Activated T-helper 9 cell treated with anti-CD3 and anti-CD28 coated beads, Interleukin-2, amount 50 U/mL, for 16 hours (primary cell): ENCODE data around the gene ZNF586.
"Not testable (repeated sequence)": the region's sequence is repeated elsewhere in the genome, so short reads cannot be mapped to it uniquely, and the experiment has no call there.

Source experiments
- DNase-seq: peaks from one replicate; pipeline ENCODE4 v3.0.0-alpha.2; 2020; ENCODE audit warnings: low read depth

The ZNF586 gene

GRCh38 chr19:57796580-57796979 lies 27.1 kb downstream of the ZNF586 start:
- DNase-seq = not testable (repeated sequence)

DNA sequence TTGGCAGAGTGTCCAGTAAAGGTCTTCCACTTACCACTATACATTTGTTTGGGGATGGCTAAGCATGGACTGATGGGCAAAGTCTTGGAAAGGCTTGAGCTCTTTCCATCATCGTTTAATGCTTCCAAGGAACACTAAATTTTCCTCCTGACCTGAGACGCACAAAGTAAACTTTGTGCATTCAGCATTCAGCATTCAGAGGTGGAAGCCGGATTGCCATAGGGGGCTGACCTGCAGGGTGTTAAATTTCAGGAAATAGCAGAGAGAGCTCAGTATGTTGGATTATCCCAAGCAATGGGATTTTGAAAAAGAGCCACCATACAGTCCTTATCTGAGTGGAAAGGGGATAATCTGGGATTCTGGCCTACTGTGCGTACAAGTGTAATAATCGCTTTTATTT lies 31.2 kb downstream of the ZNF586 start:
- DNase-seq = no peak

DNA sequence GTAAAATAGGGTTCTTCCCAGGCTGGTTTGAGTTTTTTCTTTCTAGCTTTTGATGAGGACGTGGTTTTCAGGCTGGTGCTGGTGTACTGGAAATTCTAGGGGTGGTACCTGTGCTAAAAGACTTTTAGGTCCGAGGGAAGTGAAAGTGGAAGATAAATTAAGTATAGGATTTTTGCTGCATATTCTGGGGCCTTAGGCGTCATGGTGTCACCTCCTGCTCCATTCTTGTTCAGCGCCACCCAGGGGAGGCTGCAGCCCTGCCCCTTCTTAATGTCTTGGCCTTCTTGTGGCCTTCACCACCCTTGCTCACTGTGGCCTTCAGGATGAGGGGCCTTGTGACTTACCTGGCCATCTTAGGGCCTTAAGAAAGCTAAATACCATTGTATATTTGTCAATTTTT lies 32.8 kb downstream of the ZNF586 start:
- no peak for DNase-seq

GRCh38 chr19:57803265-57803593 lies 33.8 kb downstream of the ZNF586 start:
- no peak for DNase-seq

GRCh38 chr19:57803594-57804325 lies 34.3 kb downstream of the ZNF586 start:
- no peak for DNase-seq

GRCh38 chr19:57807541-57807940 lies 38.1 kb downstream of the ZNF586 start:
- no peak for DNase-seq

DNA sequence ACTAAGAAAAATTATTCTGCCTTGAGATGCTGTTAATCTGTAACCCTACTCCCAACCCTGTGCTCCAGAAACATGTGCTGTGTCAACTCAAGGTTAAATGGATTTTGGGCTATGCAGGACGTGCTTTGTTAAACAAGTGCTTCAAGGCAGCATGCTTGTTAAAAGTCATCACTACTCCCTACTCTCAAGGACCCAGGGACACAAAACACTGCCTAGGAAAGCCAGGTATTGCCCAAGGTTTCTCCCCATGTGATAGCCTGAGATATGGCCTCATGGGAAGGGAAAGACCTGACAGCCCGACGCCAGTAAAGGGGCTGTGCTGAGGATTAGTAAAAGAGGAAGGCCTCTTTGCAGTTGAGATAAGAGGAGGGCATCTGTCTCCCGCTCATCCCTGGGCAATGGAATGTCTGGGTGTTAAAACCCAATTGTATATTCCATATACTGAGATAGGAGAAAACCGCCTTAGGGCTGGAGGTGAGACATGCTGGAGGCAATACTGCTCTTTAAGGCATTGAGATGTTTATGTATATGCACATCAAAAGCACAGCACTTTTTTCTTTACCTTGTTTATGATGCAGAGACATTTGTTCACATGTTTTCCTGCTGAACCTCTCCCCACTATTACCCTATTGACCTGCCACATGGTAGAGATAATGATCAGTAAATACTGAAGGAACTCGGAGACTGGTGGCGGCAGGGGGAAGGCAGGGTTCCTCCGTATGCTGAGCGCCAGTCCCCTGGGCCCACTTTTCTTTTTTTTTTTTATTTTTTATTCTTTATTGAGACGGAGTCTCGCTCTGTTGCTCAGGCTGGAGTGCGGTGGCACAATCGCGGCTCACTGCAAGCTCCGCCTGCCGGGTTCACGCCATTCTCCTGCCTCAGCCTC lies 41.2 kb downstream of the ZNF586 start:
- DNase-seq = not testable (repeated sequence)

DNA sequence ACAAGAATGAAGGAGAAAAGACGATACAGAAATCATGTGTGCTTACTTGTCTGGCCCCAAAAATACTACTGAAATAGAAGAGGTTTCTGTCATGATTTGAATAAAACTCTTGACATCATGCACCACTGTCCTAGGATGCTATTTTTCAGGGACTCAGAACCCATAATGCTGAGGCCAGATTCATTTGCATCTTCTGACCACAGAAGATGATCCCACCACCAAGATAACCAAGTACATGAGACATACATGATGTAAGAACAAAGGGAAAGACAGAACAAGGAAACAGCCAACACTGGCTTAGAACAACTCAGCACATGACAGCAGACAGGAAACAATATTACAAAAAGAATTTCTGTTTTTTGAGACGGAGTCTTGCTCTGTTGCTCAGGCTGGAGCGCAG lies 42.8 kb downstream of the ZNF586 start:
- DNase-seq = no peak

DNA sequence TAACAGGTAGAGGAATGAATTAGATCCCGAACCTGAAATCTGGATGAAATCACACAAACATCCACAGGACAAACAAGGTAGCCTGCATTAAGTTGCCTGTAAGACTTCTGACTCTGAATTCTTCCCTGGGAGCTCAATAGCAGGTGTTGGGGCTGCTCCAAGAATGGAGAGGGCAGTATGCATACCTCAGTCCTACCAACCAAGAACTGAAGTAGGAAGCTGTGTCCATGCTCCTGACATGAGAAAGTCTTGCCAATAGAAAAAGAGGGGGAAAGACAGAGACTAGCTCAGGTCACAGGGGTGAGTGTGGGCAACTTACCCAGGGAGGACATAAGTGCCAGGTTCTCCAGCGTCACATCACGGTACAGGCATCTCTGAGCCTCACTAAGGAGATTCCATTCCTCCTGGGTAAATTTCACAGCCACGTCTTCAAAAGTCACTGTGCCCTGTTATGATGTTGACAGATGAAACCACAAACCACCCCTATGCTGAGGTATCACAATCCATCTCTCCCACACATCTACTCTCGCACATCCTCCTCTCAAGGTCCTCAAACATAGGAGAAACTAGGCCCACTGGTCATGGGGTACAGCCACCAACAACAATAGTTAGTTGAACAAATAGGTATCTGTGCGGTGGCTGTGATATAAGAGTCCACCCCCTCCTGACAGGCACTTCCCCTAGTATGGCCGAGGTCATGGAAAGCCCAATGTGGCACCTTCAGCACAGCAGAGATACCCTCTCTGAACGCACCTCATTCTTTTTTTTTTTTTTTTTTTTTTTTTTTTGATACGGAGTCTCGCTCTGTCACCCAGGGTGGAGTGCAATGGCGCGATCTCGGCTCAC lies 43.7 kb downstream of the ZNF586 start:
- DNase-seq = not testable (repeated sequence)

DNA sequence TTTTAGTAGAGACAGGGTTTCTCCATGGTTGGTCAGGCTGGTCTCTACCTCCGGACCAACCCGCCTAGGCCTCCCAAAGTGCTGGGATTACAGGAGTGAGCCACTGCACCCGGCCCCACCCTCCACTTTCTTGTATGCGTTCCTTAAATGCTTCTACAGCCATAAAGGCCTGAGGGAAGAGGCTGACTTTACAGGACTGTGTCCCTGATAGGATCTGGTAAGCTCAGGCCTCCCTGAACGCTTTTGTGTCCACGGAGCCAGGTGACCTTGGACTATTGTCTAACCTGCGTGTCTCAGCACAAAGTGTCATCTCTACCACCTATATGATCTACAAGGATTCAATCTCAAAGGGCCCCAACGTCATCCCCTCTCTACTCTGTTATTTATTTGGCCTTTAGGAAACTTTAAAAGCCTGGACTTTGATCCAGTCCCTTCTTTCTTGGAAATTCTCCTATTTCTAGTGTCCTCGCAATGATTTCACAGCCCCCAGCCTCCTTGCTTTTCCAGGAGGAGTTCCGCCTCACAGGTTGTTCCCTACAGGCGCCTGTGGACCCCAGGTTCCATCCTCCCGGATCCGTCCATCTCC lies 44.5 kb downstream of the ZNF586 start:
- DNase-seq = no peak

GRCh38 chr19:57814505-57815246 lies 45.2 kb downstream of the ZNF586 start, which contains the start of gene ZNF552:
Gene ZNF552, minus strand, starts transcription at chr19:57814913. Its CDS starts 170 bp downstream, at chr19:57814743.
- peak; percentile 61 for DNase-seq

- DNase-seq = no peak
Observed at GRCh38 chr19:57815247-57816075, 46.0 kb downstream of the ZNF586 start.

GRCh38 chr19:57816652-57817051 lies 47.2 kb downstream of the ZNF586 start:
- DNase-seq = no peak

- no peak for DNase-seq
Observed at GRCh38 chr19:57817976-57818375, 48.5 kb downstream of the ZNF586 start.

DNA sequence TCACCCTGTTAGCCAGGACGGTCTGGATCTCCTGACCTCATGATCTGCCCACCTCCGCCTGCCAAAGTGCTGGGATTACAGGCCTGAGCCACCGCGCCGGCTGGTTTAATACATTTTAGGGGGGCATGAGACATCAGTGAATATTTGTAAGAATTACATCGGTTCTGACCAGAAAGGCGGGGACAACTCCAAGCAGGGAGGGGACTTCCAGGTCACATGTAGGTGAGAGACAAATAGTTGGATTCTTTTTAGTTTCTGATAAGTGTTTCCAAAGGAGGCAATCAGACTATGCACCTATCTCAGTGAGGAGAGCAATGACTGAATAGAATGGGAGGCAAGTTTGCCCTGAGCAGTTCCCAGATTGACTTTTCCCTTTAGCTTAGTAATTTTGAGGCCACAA lies 48.9 kb downstream of the ZNF586 start:
- no peak for DNase-seq

- peak; percentile 71 for DNase-seq
Observed at GRCh38 chr19:57819475-57820148, 50.1 kb downstream of the ZNF586 start.

GRCh38 chr19:57820599-57820998 lies 51.1 kb downstream of the ZNF586 start:
- DNase-seq = no peak

GRCh38 chr19:57821095-57821494 lies 51.6 kb downstream of the ZNF586 start:
- DNase-seq = not testable (repeated sequence)

DNA sequence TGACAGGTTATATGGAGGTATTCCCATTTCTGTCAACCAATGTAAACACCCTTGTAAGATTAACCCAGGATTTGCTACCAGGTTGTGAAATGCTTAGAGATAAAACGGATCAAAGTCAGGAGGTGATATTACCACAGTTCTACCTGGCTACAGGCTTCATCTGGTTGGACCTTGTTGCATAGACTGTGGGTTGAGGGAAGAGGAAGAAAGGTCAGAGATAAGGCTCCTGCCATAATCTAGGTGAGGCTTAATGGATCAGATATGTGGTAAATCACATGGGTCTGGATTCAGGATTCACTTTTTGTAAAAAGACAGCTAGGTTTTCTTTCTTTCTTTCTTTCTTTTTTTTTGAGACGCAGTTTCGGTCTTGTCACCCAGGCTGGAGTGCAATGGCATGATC lies 52.0 kb downstream of the ZNF586 start:
- DNase-seq = not testable (repeated sequence)

GRCh38 chr19:57823155-57823554 lies 53.7 kb downstream of the ZNF586 start:
- not testable (repeated sequence) for DNase-seq
